ENCODE measurements around the gene FRAS1. TPM values are rescaled to one million over a fixed set of nuclear protein-coding genes. Genes with fewer than 3 reads are reported as not detected.

The FRAS1 gene
- total and polyA plus RNA-seq, 2 of the 8 experiments (the other 6 are each of a cell fraction or from before 2014, with no cell fraction given): 38.5 to 109 TPM

- TF ChIP-seq ZNF274 (IDR thresholded peaks at IDR 0.05; ENCODE audit: borderline replicate concordance, extremely low read depth, low read length) (no peak), TEAD4 (IDR thresholded peaks at IDR 0.05; ENCODE audit: low read depth, low read length) (no peak), RXRA (IDR thresholded peaks at IDR 0.05; ENCODE audit: insufficient read depth, low read depth, low read length) (no peak)
Observed at GRCh38 chr4:78481180-78481579, 424.1 kb downstream of the FRAS1 start (continued).

Data from H1 (cell line).